ENCODE data around the gene ARMC3.
"Not testable (repeated sequence)": the region's sequence is repeated elsewhere in the genome, so short reads cannot be mapped to it uniquely, and the experiment has no call there.

Gene ARMC3

GRCh38 chr10:22906767-22907166 lies 21.1 kb upstream of the ARMC3 start:
- H3K36me3 Mint-ChIP-seq (ENCODE audit: low read depth), result peaks cover 8% of the 10 kb centered on the region
- H3K4me3 Mint-ChIP-seq, result no peak overlapping the region
- no peak overlapping the region for H3K27ac Mint-ChIP-seq
- TF ChIP-seq CTCF (IDR thresholded peaks at IDR 0.05; ENCODE audit: unreplicated experiment in 3 of 3), result no peak
- no peaks in the 10 kb centered on the region for H3K27me3 Mint-ChIP-seq (ENCODE audit: low read depth)
- H3K9me3 Mint-ChIP-seq, result peaks cover 45% of the 10 kb centered on the region
- peaks cover 6% of the 10 kb centered on the region for H3K4me1 Mint-ChIP-seq

- Mint-ChIP-seq H3K9me3 (peaks cover 40% of the 10 kb centered on the region), H3K27ac (no peak overlapping the region), H3K4me3 (no peak overlapping the region), H3K4me1 (peaks cover 26% of the 10 kb centered on the region), H3K27me3 (ENCODE audit: low read depth) (no peaks in the 10 kb centered on the region), H3K36me3 (ENCODE audit: low read depth) (peaks cover 8% of the 10 kb centered on the region)
- no peak for TF ChIP-seq CTCF (IDR thresholded peaks at IDR 0.05; ENCODE audit: unreplicated experiment in 3 of 3)
Measured at GRCh38 chr10:22908837-22909236, 19.0 kb upstream of the ARMC3 start.

- peaks cover 30% of the 10 kb centered on the region for H3K4me1 Mint-ChIP-seq
- not testable (repeated sequence) for H3K27ac Mint-ChIP-seq; H3K36me3 Mint-ChIP-seq (ENCODE audit: low read depth); H3K4me3 Mint-ChIP-seq; H3K27me3 Mint-ChIP-seq (ENCODE audit: low read depth)
- peaks cover 39% of the 10 kb centered on the region for H3K9me3 Mint-ChIP-seq
Measured at GRCh38 chr10:22909673-22910072, 18.2 kb upstream of the ARMC3 start.

- Mint-ChIP-seq H3K27me3 (ENCODE audit: low read depth) (peaks cover 3% of the 10 kb centered on the region), H3K4me3 (no peak overlapping the region), H3K9me3 (peaks cover 36% of the 10 kb centered on the region), H3K36me3 (ENCODE audit: low read depth) (peaks cover 11% of the 10 kb centered on the region), H3K27ac (peak overlapping the region in 2 of 3 experiments; percentile 65 to 86), H3K4me1 (peaks cover 41% of the 10 kb centered on the region)
- no peak for TF ChIP-seq CTCF (IDR thresholded peaks at IDR 0.05; ENCODE audit: unreplicated experiment in 3 of 3)
Measured at GRCh38 chr10:22911067-22911466, 16.8 kb upstream of the ARMC3 start.

- peaks cover 11% of the 10 kb centered on the region for H3K36me3 Mint-ChIP-seq (ENCODE audit: low read depth)
- peaks cover 38% of the 10 kb centered on the region for H3K9me3 Mint-ChIP-seq
- peaks cover 4% of the 10 kb centered on the region for H3K27me3 Mint-ChIP-seq (ENCODE audit: low read depth)
- H3K27ac Mint-ChIP-seq, result peak overlapping the region; percentile 84 to 92 (median 86)
- H3K4me3 Mint-ChIP-seq, result peak overlapping the region in 2 of 3 experiments; percentile 24 to 29
- TF ChIP-seq CTCF (IDR thresholded peaks at IDR 0.05; ENCODE audit: unreplicated experiment in 3 of 3), result no peak
- H3K4me1 Mint-ChIP-seq, result peaks cover 41% of the 10 kb centered on the region
Measured at GRCh38 chr10:22911889-22912762, 15.7 kb upstream of the ARMC3 start.

- Mint-ChIP-seq H3K27me3 (ENCODE audit: low read depth) (peaks cover 4% of the 10 kb centered on the region), H3K9me3 (peaks cover 35% of the 10 kb centered on the region), H3K4me1 (peaks cover 41% of the 10 kb centered on the region), H3K4me3 (peak overlapping the region in 1 of 3 experiments; percentile 20), H3K36me3 (ENCODE audit: low read depth) (peaks cover 11% of the 10 kb centered on the region), H3K27ac (peak overlapping the region; percentile 74 to 86 (median 84))
- TF ChIP-seq CTCF (IDR thresholded peaks at IDR 0.05; ENCODE audit: unreplicated experiment in 3 of 3), result no peak
Measured at GRCh38 chr10:22912763-22913384, 15.0 kb upstream of the ARMC3 start.
